ENCODE results near the gene STXBP4.

DNA sequence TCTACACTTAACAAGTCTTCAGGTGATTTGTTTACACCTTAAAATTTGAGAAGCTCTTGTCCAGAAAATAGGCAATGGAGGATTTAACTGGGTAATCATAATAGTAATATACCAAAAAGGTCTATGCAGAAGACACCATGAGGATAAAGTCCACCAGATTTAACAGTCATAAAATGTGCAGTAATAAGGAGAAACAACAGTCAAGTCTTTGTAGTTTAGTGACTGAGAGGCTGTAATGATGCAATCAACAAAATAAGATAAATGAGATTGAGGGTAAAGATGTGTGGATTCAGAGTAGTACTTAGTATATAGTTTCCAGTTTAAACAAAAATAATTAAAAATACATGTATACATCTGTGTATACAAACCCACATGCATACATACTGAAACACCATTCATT, 91.2 kb downstream of the STXBP4 start:
- TF ChIP-seq, protein P1, sequence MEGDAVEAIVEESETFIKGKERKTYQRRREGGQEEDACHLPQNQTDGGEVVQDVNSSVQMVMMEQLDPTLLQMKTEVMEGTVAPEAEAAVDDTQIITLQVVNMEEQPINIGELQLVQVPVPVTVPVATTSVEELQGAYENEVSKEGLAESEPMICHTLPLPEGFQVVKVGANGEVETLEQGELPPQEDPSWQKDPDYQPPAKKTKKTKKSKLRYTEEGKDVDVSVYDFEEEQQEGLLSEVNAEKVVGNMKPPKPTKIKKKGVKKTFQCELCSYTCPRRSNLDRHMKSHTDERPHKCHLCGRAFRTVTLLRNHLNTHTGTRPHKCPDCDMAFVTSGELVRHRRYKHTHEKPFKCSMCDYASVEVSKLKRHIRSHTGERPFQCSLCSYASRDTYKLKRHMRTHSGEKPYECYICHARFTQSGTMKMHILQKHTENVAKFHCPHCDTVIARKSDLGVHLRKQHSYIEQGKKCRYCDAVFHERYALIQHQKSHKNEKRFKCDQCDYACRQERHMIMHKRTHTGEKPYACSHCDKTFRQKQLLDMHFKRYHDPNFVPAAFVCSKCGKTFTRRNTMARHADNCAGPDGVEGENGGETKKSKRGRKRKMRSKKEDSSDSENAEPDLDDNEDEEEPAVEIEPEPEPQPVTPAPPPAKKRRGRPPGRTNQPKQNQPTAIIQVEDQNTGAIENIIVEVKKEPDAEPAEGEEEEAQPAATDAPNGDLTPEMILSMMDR (IDR thresholded peaks at IDR 0.05; ENCODE audit: low read length): no peak
- TF ChIP-seq EZH2 (IDR thresholded peaks at IDR 0.05; ENCODE audit: borderline replicate concordance, low read length): no peak

All from OCI-LY1 (cell line).